Activated CD4-positive, alpha-beta T cell treated with anti-CD3 and anti-CD28 coated beads, Interleukin-2, Interleukin-6, amounts not matched to agents 100 ng/mL and 50 ng/mL, durations not matched to agents 16 hours and 8 hours (primary cell): Measurements from ENCODE around the gene BUD23.
"Not testable (repeated sequence)": the region's sequence is repeated elsewhere in the genome, so short reads cannot be mapped to it uniquely, and the experiment has no call there.

Experiments
- DNase-seq: peaks from one replicate; pipeline ENCODE4 v3.0.0-alpha.2; 2020

The BUD23 gene

DNA sequence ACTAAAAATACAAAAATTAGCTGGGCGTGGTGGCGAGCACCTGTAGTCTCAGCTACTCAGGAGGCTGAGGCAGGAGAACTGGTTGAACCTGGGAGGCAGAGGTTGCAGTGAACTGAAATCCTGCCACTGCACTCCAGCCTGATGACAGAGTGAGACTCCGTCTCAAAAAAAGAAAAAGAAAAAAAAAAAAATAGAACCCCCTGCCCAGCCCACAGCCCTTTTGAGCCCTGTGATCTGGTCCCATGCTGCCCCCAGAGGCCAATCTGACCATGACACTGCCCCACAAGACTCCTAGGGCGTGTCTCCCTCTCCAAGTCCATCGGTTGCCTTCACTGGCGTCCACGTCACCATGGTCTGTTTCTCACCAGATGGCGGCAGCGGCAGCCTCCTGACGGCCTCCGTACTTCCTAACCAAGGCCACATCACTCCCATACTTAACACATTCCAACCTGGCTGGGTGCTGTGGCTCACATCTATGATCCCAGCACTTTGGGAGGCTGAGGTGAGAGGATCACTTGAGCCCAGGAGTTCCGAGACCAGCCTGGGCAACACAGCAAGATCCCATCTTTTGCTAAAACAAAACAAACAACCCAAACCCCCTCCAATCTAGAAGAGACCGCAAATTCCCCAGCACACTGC lies 18.1 kb downstream of the BUD23 start:
- DNase-seq = peak; percentile 43

DNA sequence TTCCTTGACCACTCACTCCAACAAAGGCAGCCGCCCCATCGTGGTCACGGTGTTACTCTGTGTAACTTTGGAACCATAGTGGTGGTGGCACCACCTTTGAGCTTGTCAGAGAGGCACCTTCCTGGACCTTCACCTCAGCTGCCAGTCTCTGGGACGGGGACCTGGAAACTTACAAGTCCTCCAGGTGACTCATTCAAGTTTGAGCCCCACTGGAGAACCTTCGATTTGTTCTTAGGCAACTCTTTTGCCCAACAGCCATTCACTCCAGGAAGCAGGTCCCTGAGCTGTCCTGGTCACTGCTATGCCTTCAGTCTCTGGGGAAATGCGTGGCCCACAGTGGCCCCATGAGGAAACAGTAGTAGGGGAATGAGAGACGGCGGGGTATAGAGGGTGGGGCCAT lies 18.8 kb downstream of the BUD23 start:
- DNase-seq = no peak

DNA sequence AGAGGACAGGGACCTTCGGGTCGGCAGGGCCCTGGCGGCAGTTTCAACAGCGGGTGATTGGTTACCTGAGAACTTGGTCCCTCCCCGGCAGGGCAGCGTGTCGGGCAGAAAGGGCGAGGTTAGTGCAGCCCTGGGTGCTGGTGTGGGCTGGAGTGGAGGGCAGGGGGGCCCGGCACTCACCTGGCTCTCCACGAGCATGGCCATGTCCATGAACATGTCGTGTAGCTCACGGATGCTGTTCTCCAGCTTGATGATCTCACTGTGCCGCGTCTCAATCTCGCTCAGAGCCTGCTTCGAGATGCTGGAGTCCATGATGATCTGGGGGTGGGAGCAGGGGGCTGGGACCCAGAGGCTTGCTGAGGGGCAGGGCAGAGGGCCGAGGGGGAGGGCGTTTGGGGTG lies 19.3 kb downstream of the BUD23 start:
- DNase-seq = no peak

- DNase-seq = no peak
These were observed 19.8 kb downstream of the BUD23 start for GRCh38 chr7:73703225-73703624.

GRCh38 chr7:73703757-73704639 lies 20.6 kb downstream of the BUD23 start:
- DNase-seq = peak; percentile 42

DNA sequence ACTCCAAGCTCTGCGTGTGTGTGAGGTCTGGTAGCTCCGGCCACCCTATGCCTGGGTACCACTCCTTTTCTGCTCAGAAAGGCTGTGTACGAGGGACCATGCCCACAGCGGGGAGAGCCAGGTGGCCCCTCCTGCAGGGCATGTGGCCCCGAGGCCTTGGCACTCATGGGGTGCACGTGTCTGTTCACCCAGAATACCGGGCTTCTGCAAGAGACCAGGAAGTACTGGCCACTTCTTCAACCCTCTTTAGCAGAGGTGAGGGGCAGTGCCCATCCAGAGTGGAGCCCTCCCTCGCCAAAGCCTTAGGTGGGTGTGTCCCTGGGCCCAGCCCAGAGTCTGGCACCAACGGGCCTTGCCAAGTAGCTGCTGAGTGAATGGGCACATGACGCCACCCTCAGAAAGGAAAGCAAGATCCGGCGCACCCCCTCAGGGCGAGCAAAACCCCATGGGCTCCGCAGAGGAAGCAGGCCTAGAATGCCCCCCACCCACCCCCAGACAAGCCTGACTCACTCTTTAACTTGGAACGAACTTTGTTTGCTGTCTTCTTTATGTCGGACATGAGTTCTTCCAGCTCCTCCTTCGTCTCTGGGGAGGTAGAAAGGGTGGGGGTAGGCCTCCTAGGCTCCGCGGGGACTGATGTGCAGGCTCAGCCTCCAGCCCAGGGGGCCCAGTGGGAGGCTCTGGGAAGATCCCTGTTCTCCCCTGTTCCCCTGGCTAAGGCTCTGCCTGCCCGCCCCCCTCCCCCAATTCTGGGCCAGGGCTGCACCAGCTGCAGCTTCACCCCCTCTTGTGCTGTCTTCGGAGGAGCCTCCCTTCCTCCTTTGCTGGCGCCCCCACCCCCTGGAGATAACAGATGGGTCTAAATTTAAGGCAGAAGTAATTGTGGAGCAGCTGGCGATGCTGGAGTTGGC lies 21.5 kb downstream of the BUD23 start:
- no peak for DNase-seq

DNA sequence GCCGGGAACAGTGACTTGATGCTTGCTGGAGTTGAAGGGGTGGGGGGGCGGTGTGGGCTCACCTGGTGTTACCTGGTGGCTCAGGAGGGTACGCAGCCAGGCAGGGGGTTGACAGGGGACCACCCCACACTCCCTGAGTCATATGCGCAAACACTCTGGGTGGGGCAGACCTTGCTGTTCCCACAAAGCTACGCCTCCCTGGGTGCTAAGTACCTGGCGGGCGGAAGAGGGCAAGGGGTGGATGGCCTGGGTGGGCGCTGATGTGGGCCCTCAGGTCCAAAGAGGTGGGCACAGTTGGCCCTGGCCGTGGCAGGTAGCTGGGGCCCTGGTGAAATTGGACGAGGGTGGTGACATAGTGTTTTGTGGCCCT lies 22.1 kb downstream of the BUD23 start:
- DNase-seq = no peak

GRCh38 chr7:73706126-73707044 lies 23.0 kb downstream of the BUD23 start:
- DNase-seq = peak; percentile 65

- peak; percentile 35 for DNase-seq
These were observed 23.7 kb downstream of the BUD23 start for GRCh38 chr7:73707045-73707631.

GRCh38 chr7:73708961-73709549 lies 25.7 kb downstream of the BUD23 start:
- DNase-seq = no peak

DNA sequence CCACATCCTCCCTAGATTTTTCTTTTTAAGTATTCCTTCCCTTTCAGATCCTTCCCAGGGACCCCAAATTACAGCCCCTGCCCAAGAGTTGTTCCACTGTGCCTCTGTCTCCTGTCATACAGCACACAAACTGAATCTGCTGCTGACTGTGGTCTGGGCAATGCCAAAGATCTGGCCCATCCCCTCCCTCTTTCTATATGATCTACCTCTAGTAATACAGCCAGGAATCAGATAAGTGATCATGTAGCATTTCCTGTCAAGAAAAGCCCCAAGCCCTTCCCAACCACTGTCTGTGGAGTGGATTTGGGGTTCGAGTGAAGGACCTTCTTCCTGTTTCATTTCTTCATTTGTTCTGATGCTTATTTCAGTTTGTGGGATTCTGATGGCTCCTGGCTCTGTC lies 29.4 kb downstream of the BUD23 start:
- DNase-seq = no peak

DNA sequence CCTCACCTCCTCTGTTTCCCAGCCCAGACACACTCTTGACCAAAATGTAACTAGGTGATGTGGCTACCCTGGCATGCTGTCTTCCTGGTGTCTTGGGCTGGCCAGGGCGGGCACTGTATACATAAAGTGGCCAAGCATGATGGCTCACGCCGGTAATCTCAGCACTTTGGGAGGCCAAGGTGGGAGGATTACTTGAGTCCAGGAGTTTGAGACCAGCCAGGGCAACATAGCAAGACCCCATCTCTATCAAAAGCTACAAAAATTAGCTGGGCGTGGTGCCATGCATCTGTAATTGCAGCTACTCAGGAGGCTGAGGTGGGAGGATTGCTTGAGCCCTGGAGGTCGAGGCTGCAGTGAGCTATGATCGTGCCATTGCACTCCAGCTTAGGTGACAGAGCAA lies 29.9 kb downstream of the BUD23 start:
- not testable (repeated sequence) for DNase-seq

DNA sequence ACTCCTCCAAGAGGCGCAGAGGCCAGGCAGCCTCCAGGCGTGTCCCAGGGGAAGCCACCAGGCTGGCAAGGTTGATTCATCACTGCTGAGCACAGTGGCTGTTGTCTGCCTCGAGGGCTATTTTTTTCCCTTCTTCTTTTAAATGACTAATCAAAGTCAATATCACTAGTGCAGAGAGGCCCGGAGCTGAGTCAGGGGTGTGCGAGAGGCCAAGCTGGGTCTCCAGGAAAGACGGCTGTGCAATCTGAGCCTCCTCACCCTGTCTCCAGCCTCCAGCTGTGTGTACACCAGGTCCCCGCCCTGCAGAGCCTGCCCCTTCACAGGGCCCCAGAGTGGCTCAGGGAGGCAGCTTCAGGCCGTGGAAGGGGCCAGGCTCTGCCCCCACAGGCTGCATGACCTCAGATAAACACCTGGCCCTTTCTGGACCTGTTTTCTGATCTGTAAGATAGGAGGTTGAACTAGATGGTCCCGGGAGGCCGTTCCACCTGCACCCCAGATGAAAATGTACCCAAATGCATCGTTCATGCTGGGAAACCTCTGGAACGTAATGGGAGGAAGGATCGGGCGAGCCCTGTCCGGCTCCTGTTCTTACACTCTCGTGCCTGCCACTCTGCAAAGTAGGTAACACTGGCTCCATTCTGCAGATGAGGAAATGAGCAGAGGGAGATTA lies 32.4 kb downstream of the BUD23 start:
- DNase-seq = peak; percentile 82

GRCh38 chr7:73716318-73716890 lies 33.0 kb downstream of the BUD23 start:
- no peak for DNase-seq

DNA sequence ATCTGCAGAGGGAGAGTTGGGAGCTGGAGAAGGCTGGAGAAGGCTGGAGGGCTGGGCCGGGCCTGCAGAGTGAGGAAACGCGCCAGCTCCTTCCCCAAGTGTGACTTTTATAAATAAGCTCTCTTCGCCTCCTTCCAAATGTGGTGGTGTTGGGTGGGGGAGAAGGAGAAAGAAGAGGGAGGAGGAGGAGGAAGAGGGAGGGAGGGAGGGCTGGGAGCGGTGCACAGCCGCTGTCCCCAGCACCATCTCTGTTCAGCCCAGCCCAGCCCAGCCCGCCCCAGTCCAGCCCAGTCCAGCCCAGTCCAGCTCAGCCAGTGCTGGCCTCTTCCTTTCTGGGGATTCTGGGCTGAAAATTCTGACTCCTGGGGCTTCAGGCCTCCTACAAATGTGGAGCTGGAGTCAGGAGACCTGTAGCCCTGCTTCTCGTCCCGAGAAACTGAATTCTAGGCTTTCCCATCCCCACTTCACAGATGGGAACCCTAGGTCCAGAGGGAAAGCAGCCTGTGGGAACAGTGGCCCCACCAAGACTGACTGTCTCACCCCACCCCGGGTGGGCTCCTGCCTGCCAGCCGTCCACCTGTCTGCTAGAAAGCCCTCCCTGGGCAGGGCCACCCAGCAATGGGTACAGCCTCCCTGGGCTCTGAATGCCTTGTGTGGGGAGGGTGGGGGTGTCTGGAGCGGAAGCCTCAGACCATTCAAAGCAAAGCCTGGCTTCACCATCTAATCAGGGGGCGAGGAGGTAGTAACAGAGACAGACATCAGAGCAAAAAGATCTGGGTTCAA lies 33.8 kb downstream of the BUD23 start:
- no peak for DNase-seq

GRCh38 chr7:73717991-73718405 lies 34.6 kb downstream of the BUD23 start:
- peak; percentile 87 for DNase-seq

DNA sequence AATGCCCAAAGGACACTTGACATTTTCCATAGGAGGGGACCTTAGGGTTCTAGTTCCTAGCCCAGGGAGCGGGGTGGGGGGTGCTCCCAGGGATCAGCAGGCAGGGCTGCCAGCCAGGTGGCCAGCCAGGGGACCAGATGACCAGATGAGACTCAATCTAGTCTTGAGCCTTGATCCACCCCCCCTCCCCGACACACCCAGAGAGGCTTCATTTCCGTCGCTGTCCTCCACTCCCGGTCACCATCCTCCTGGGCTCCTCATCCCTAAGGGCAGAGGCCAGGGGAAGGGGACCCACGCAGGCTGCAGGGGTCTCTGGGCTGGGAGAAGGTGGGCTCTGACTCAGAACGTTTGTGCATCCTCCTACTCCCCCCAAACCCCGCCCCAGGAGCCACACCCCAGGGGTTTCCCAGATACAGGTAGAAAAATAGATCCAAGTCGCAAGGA lies 35.1 kb downstream of the BUD23 start:
- peak; percentile 17 for DNase-seq

DNA sequence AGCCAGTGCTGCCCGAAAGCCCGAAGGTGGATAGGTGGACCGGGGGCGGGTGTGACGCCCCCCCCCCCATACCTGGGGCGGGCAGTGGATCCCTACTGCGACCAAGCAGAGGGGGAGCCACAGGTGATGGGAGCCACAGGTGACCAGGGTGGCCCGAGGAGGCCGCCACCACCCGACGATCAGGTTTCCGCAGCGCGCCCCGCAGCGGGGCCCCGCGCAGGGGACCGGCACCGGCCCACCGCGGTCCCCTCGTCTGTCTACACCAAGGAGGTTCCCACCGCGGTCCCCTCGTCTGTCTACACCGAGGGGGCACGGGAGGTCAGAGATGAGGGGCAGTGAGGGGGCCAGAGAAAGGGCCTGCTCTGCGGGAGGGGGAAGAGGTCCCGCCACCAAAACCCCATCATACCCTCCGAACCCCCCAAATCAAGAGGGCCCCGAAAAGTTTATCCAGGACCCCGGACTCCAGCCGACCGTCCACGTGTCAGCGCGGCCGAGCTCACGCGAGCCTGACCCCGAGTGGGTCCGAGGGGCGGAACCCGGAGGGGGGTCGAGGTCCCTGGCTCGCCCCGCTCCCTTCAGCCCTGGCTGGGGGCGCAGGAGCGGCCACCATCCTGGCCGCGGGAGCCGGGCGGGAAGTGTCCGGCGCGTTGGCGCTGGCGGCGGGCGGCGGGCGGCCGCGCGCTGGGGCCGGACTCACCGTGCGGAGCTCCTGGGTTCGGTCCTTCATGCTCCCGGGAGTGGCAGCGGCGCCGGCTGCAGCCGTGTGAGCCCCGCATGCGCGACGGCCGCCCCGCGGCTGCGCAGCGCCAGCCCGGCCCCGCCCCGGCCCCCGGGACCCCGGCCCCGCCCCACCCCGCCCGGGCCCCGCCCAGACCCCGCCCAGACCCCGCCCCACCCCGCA lies 35.8 kb downstream of the BUD23 start, which contains the start of gene STX1A:
Gene STX1A, minus strand, starts transcription at position 765 of the 901 bp plus-strand sequence. Its CDS starts 38 bp downstream, at position 727.
- peak; percentile 80 for DNase-seq
